ENCODE data around the gene PLCG1.

DNA sequence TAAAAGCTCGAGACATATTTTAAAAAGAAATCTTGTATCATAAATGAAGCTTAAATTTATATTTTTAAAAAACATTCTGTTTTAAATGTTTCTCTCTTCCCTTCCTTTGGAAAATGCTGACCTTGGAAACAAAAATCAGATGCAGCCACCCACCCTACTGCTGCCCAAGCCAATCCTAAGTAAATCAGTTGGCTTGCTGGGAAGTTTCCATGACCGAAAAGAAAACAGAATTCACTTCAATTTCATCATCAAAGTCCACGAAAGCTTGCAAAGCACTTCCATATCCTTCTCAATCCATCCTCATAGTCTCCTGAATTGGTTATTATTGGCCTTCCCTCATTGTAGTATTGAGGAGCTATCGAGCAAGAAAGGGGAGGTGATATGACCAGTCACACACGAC, 80.1 kb downstream of the PLCG1 start:
- TF ChIP-seq POLR2A (IDR thresholded peaks at IDR 0.05) = no peak
- TF ChIP-seq, protein P1, sequence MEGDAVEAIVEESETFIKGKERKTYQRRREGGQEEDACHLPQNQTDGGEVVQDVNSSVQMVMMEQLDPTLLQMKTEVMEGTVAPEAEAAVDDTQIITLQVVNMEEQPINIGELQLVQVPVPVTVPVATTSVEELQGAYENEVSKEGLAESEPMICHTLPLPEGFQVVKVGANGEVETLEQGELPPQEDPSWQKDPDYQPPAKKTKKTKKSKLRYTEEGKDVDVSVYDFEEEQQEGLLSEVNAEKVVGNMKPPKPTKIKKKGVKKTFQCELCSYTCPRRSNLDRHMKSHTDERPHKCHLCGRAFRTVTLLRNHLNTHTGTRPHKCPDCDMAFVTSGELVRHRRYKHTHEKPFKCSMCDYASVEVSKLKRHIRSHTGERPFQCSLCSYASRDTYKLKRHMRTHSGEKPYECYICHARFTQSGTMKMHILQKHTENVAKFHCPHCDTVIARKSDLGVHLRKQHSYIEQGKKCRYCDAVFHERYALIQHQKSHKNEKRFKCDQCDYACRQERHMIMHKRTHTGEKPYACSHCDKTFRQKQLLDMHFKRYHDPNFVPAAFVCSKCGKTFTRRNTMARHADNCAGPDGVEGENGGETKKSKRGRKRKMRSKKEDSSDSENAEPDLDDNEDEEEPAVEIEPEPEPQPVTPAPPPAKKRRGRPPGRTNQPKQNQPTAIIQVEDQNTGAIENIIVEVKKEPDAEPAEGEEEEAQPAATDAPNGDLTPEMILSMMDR (IDR thresholded peaks at IDR 0.05) = no peak
